ENCODE data around the gene ANXA2. TPM values are rescaled to one million over a fixed set of nuclear protein-coding genes. Genes with fewer than 3 reads are reported as not detected.

Gene ANXA2
- total RNA-seq, 1 experiment from 2014 or later: 1,903 TPM

DNA sequence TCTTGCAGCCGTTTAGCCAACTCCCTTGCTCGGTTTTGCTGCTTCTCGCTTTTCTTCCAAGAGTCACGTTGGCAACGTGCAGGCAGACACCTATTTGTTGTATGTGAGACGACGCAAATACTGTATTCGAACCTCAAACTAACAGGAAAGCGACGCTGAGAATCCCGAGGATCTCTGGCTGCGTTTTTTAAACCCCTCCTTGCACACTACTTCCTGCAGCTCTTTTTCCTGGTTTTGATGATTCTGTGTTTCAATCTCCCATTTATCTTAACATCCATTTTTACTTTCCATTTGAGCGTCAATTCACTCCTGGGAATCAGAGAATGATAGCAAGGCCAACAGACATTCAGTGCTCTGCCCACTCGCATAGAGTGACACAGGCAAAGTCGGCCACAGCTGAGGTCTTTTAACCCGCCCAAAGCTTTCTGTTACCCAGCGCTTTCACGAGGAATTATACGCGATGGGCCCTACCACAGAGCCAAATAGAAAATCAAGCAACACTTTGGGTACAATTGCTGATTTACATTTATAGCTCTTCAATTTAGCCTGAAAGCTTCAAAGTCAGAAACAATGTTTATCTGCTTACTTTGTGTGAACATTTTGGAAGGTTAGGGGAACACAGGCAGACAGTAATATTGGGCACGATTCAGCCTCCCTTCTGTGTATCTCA is 1.6 kb upstream of the ANXA2 start:
- peak overlapping the region; percentile 98 for H3K27ac ChIP-seq (ENCODE audit: low read length)
- H3K36me3 ChIP-seq (ENCODE audit: control insufficient read depth, insufficient read depth, low read length): peaks cover 21% of the 10 kb centered on the region
- POLR2A ChIA-PET: interaction anchor here (0.6 kb wide), 1 partner anchor 27 kb away, joined by 5 read pairs; no protein-coding TSS in a partner anchor
- ATAC-seq (no peak), DNase-seq (ENCODE audit: low read depth, low spot score) (no peak)
- TF ChIP-seq TCF7L2 (IDR thresholded peaks at IDR 0.05; ENCODE audit: low read depth, low read length) (no peak), POLR2AphosphoS5 (IDR thresholded peaks at IDR 0.05; ENCODE audit: low read depth, low read length) (no peak)
- TF ChIP-seq, protein P1, sequence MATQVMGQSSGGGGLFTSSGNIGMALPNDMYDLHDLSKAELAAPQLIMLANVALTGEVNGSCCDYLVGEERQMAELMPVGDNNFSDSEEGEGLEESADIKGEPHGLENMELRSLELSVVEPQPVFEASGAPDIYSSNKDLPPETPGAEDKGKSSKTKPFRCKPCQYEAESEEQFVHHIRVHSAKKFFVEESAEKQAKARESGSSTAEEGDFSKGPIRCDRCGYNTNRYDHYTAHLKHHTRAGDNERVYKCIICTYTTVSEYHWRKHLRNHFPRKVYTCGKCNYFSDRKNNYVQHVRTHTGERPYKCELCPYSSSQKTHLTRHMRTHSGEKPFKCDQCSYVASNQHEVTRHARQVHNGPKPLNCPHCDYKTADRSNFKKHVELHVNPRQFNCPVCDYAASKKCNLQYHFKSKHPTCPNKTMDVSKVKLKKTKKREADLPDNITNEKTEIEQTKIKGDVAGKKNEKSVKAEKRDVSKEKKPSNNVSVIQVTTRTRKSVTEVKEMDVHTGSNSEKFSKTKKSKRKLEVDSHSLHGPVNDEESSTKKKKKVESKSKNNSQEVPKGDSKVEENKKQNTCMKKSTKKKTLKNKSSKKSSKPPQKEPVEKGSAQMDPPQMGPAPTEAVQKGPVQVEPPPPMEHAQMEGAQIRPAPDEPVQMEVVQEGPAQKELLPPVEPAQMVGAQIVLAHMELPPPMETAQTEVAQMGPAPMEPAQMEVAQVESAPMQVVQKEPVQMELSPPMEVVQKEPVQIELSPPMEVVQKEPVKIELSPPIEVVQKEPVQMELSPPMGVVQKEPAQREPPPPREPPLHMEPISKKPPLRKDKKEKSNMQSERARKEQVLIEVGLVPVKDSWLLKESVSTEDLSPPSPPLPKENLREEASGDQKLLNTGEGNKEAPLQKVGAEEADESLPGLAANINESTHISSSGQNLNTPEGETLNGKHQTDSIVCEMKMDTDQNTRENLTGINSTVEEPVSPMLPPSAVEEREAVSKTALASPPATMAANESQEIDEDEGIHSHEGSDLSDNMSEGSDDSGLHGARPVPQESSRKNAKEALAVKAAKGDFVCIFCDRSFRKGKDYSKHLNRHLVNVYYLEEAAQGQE (IDR thresholded peaks at IDR 0.05; ENCODE audit: insufficient read depth in 1 of 2, low read depth in 2 of 2, low read length in 1 of 2): no peak
- TF ChIP-seq, protein P2, sequence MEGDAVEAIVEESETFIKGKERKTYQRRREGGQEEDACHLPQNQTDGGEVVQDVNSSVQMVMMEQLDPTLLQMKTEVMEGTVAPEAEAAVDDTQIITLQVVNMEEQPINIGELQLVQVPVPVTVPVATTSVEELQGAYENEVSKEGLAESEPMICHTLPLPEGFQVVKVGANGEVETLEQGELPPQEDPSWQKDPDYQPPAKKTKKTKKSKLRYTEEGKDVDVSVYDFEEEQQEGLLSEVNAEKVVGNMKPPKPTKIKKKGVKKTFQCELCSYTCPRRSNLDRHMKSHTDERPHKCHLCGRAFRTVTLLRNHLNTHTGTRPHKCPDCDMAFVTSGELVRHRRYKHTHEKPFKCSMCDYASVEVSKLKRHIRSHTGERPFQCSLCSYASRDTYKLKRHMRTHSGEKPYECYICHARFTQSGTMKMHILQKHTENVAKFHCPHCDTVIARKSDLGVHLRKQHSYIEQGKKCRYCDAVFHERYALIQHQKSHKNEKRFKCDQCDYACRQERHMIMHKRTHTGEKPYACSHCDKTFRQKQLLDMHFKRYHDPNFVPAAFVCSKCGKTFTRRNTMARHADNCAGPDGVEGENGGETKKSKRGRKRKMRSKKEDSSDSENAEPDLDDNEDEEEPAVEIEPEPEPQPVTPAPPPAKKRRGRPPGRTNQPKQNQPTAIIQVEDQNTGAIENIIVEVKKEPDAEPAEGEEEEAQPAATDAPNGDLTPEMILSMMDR (IDR thresholded peaks at IDR 0.05): no peak
- in situ Hi-C loops (cut with HindIII; ENCODE audit: low pct_unique_long_range_greater_than_20kb, low sequenced_read_pairs): no loop called here
- no peaks in the 10 kb centered on the region for H3K27me3 ChIP-seq (ENCODE audit: control insufficient read depth, insufficient read depth, low read length)
- H3K9me3 ChIP-seq (ENCODE audit: control insufficient read depth, insufficient read depth, low read depth, low read length): no peaks in the 10 kb centered on the region
- intact Hi-C loops (cut with micrococcal nuclease; ENCODE audit: unreplicated experiment): no loop called here
- H3K4me3 ChIP-seq (ENCODE audit: low read depth in 2 of 2, low read length in 2 of 2): peak overlapping the region; percentile 53 to 88
- CTCF ChIA-PET: no interaction called here
- peaks cover 43% of the 10 kb centered on the region for H3K4me1 ChIP-seq (ENCODE audit: control insufficient read depth, insufficient read depth, low read length)
- BruUV-seq (replicated peaks): no TSS peak

DNA sequence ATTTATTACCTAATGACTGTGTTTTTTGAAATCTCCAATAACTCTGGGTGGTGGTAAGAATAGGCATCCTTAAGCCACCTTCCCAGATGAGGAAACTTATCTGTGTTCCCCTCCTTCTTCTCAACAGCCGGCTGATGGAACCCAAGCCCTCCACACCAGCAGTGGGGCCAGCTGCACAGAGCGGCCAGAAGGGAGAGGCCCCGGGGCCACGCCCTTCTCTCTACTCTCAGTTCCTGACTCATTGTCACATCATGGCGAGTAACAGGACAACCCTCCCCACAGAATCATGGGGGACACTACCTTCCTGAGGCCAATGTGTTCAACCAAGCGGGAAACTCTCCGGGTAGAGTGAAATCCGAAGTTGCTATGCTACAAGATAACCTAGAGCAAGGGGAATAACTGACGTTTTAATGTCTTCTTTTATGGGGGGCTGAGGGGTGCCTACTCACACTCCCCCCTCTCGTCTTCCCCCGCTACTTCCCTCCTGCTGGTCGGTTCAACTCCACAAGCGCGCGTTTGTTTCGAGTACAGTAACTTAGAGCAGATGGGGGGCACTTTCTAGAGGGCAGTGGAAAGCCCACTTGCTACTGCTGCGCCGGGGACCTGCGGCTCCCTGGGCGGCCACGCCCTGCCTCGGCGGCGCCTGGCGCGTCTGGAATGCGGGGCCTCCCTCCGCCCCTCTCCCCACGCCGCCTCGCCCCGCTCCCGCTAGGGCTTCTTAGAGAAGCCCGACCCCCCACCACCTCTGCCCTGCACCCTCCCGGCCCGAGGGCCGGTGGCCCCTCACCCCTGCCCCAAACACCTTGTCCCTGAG is 621 bp downstream of the ANXA2 start:
- in situ Hi-C loops (cut with HindIII; ENCODE audit: low pct_unique_long_range_greater_than_20kb, low sequenced_read_pairs): no loop called here
- DNase-seq (ENCODE audit: low read depth, low spot score): no peak
- BruUV-seq (replicated peaks): no TSS peak

More for the DNA sequence above, 621 bp downstream of the ANXA2 start:
- Histone ChIP-seq H3K27me3 (ENCODE audit: control insufficient read depth, insufficient read depth, low read length) (no peaks in the 10 kb centered on the region), H3K4me1 (ENCODE audit: control insufficient read depth, insufficient read depth, low read length) (peaks cover 59% of the 10 kb centered on the region), H3K27ac (ENCODE audit: low read length) (peak overlapping the region; percentile 100), H3K9me3 (ENCODE audit: control insufficient read depth, insufficient read depth, low read depth, low read length) (no peaks in the 10 kb centered on the region), H3K4me3 (ENCODE audit: low read depth in 2 of 2, low read length in 2 of 2) (peak overlapping the region; percentile 88 to 93), H3K36me3 (ENCODE audit: control insufficient read depth, insufficient read depth, low read length) (peaks cover 25% of the 10 kb centered on the region)
- ChIA-PET POLR2A (interaction anchor here (1.0 kb wide), 1 partner anchor 25 kb away, joined by 3 read pairs; no protein-coding TSS in a partner anchor), CTCF (no interaction called here)
- intact Hi-C loops (cut with micrococcal nuclease; ENCODE audit: unreplicated experiment): no loop called here
- TF ChIP-seq, protein P2 (IDR thresholded peaks at IDR 0.05): no peak
- no peak; the same call in 1 of the 2 replicates for TF ChIP-seq SIN3A (IDR thresholded peaks at IDR 0.05; ENCODE audit: borderline replicate concordance, insufficient read depth, low read depth, low read length)
- no peak for TF ChIP-seq TCF7L2 (IDR thresholded peaks at IDR 0.05; ENCODE audit: low read depth, low read length)
- 0 out of 2 replicates have a peak, but pooled peaks have one; percentile 59 for TF ChIP-seq POLR2AphosphoS5 (IDR thresholded peaks at IDR 0.05; ENCODE audit: low read depth, low read length)
- TF ChIP-seq, protein P1 (IDR thresholded peaks at IDR 0.05; ENCODE audit: insufficient read depth in 1 of 2, low read depth in 2 of 2, low read length in 1 of 2): no peak
- ATAC-seq: peak; percentile 40

Measured in Panc1 (cell line).